Esophagus squamous epithelium (tissue), 4 donors: ENCODE measurements around the gene CAPZB.

ENCODE experiments used
- POLR2A ChIP-seq, 4 donors: fragments of 450-650 bp; IDR thresholded peaks; one replicate each; pipeline ENCODE4 v1.6.1; 2017; ENCODE audit warnings: antibody characterized with exemption in 4 of 4, mild to moderate bottlenecking in 4 of 4, moderate library complexity in 3 of 4
- TF ChIP-seq, protein P1 (sequence below), 6 experiments: fragments of 450-650 bp in 4 of 6; fragments of 200-600 bp in 2 of 6; sonication (generic) in 2 of 6; IDR thresholded peaks; one replicate each; pipeline ENCODE4 v1.5.1; 2016 to 2019; ENCODE audit warnings: antibody characterized with exemption in 6 of 6, mild to moderate bottlenecking in 4 of 6, moderate library complexity in 4 of 6

DNA sequence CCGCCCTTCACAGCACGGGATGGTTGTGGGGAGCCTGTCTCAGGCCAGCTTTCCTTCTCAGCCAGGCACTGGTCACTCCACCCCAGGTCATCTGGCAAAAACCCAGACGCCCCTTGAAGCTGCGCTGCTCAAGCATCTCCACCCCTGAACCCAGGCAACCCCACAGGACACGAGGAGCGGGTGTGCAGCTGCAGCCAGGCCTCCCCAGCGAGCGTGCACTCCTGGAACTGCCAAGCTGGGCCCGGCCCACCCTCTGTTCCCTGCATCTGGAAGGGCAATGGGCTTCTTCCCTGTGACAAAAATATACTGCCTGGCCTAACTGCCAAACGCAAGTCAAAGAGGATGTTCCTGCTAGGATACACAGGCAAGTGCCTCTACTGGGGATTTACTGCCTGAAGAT lies 133.5 kb downstream of the CAPZB start:
- TF ChIP-seq, protein P1, sequence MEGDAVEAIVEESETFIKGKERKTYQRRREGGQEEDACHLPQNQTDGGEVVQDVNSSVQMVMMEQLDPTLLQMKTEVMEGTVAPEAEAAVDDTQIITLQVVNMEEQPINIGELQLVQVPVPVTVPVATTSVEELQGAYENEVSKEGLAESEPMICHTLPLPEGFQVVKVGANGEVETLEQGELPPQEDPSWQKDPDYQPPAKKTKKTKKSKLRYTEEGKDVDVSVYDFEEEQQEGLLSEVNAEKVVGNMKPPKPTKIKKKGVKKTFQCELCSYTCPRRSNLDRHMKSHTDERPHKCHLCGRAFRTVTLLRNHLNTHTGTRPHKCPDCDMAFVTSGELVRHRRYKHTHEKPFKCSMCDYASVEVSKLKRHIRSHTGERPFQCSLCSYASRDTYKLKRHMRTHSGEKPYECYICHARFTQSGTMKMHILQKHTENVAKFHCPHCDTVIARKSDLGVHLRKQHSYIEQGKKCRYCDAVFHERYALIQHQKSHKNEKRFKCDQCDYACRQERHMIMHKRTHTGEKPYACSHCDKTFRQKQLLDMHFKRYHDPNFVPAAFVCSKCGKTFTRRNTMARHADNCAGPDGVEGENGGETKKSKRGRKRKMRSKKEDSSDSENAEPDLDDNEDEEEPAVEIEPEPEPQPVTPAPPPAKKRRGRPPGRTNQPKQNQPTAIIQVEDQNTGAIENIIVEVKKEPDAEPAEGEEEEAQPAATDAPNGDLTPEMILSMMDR (IDR thresholded peaks at IDR 0.05): no peak
- TF ChIP-seq POLR2A (IDR thresholded peaks at IDR 0.05): no peak
